Measurements from ENCODE around the gene TFEB. TPM values are rescaled to one million over a fixed set of nuclear protein-coding genes. Genes with fewer than 3 reads are reported as not detected.

TFEB gene
- total and polyA plus RNA-seq, 9 donors: 2.8 to 14.9 (median 8.8) TPM

DNA sequence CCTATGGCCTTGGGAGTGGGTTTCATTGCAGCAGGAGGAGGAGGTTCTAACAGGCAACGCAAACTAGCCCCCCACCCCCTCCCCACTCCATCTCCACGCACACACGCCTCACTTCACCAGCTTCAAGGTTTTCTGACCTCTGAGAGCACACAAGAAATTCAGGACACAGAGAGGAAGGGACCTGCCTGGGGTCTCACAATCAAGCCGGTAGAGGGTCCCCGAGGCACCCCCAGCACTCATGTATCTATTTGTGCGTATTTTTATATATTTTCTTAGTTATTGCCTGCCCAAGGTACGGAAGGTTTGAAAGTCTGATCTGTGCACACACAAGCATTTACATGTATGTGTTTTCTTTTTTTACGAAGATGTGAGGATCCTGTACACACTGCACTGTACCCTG, 80.2 kb downstream of the TFEB start:
- no peaks in the 10 kb centered on the region for H3K4me1 ChIP-seq (ENCODE audit: insufficient read depth)
- no peaks in the 10 kb centered on the region for H3K36me3 ChIP-seq
- WGBS, 3 donors: 74 to 84% (median 80%) methylated on average over 8 of the region's 8 CpGs
- TF ChIP-seq EP300 (IDR thresholded peaks at IDR 0.05) (no peak), POLR2A (IDR thresholded peaks at IDR 0.05) (no peak)
- TF ChIP-seq, protein P1, sequence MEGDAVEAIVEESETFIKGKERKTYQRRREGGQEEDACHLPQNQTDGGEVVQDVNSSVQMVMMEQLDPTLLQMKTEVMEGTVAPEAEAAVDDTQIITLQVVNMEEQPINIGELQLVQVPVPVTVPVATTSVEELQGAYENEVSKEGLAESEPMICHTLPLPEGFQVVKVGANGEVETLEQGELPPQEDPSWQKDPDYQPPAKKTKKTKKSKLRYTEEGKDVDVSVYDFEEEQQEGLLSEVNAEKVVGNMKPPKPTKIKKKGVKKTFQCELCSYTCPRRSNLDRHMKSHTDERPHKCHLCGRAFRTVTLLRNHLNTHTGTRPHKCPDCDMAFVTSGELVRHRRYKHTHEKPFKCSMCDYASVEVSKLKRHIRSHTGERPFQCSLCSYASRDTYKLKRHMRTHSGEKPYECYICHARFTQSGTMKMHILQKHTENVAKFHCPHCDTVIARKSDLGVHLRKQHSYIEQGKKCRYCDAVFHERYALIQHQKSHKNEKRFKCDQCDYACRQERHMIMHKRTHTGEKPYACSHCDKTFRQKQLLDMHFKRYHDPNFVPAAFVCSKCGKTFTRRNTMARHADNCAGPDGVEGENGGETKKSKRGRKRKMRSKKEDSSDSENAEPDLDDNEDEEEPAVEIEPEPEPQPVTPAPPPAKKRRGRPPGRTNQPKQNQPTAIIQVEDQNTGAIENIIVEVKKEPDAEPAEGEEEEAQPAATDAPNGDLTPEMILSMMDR (IDR thresholded peaks at IDR 0.05): no peak
- DNase-seq: no peak
- no peaks in the 10 kb centered on the region for H3K9me3 ChIP-seq
- H3K4me3 ChIP-seq: no peak overlapping the region
- H3K27me3 ChIP-seq: no peaks in the 10 kb centered on the region
- intact Hi-C loops (cut with DNase I): no loop called here
- no peak overlapping the region for H3K27ac ChIP-seq

DNA sequence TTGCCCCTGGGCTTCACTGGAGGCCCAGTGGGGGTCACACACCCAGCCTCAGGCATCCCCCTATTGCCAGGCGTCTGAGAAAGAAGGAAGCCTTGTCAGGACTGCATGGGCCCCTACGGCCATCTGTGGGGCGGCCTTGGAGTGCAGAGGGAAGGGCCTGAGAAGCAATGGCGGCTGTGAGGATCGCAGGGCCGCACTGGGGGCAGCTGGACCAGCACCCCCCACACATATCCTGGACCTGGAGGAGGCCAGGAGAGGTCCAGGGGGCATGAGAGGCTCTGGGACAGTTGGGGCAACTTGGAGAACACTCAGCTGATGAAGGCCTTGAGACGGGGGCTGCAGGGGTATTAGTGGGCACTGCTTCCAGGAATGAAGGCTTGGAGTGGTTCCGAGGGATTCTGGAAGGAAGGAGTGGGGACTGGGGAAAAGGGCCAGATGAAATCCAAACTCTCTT, 80.7 kb downstream of the TFEB start:
- Histone ChIP-seq H3K27ac (no peak overlapping the region), H3K27me3 (no peaks in the 10 kb centered on the region), H3K4me1 (ENCODE audit: insufficient read depth) (no peaks in the 10 kb centered on the region), H3K4me3 (no peak overlapping the region), H3K36me3 (no peaks in the 10 kb centered on the region), H3K9me3 (no peaks in the 10 kb centered on the region)
- no peak for DNase-seq
- intact Hi-C loops (cut with DNase I): no loop called here
- TF ChIP-seq POLR2A (IDR thresholded peaks at IDR 0.05) (no peak), EP300 (IDR thresholded peaks at IDR 0.05) (no peak)
- TF ChIP-seq, protein P1 (IDR thresholded peaks at IDR 0.05): no peak
- WGBS, 3 donors: 57 to 71% (median 64%) methylated on average over 8 of the region's 8 CpGs

DNA sequence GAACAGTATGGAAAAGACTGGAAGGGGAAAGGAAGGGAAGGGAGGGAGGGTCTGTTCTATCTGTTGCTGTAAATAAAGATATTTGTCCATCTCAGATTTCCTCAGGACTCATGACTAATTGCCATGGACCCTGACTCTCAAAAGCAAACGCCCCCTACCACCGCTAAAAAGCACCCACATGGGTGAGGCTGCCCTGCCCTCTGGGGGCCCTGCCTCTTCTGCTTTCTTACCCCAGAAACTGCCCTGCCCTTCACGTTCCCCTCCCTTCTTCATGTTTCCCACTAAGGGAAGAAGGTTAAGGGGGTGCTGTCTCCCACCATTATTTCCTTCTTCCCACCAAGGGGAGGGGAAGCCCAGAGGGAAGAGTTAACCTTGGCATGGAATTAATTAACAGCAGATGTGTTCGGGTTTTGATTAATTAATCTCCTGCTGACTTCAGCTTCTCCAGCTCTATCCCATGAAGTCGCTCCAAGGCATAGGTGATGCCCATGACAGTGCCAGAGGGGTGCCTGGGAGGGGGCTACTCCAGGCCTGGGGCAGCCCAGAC, 81.2 kb downstream of the TFEB start:
- TF ChIP-seq POLR2A (IDR thresholded peaks at IDR 0.05) (no peak), EP300 (IDR thresholded peaks at IDR 0.05) (no peak)
- TF ChIP-seq, protein P1 (IDR thresholded peaks at IDR 0.05): no peak
- 50 to 64% (median 58%) methylated on average over 5 of the region's 5 CpGs for WGBS, 3 donors
- intact Hi-C loops (cut with DNase I): no loop called here
- DNase-seq: no peak
- Histone ChIP-seq H3K27me3 (no peaks in the 10 kb centered on the region), H3K27ac (no peak overlapping the region), H3K4me1 (ENCODE audit: insufficient read depth) (no peaks in the 10 kb centered on the region), H3K9me3 (no peaks in the 10 kb centered on the region), H3K4me3 (no peak overlapping the region), H3K36me3 (no peaks in the 10 kb centered on the region)

DNA sequence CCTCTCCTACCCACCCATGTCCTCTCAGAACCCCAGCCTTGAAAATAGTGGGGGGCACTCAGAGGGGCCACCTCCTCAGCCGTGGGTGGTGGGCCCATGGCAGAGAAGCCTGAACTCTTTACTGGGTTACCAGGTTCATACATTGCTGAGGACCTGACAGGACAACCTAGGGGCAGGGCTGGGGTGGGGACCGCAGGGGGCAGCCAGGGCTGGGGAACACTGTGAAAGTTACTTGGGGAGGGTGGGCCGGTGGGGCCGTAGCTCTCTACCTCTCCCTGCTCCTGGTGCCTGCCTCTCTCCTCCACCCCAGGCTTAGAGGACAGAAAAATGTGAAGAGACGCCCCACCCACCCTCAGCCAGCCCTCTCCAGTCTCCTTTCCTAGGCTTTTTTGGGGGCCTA, 81.7 kb downstream of the TFEB start:
- Histone ChIP-seq H3K27ac (no peak overlapping the region), H3K9me3 (no peaks in the 10 kb centered on the region), H3K4me3 (no peak overlapping the region), H3K4me1 (ENCODE audit: insufficient read depth) (no peaks in the 10 kb centered on the region), H3K27me3 (no peaks in the 10 kb centered on the region), H3K36me3 (no peaks in the 10 kb centered on the region)
- intact Hi-C loops (cut with DNase I): no loop called here
- TF ChIP-seq, protein P1 (IDR thresholded peaks at IDR 0.05): no peak
- TF ChIP-seq EP300 (IDR thresholded peaks at IDR 0.05) (no peak), POLR2A (IDR thresholded peaks at IDR 0.05) (no peak)
- no peak for DNase-seq
- 70 to 72% (median 71%) methylated on average over 5 of the region's 5 CpGs for WGBS, 3 donors

Data from ovary (tissue), 9 donors.